ENCODE data around the gene PUS10.

DNA sequence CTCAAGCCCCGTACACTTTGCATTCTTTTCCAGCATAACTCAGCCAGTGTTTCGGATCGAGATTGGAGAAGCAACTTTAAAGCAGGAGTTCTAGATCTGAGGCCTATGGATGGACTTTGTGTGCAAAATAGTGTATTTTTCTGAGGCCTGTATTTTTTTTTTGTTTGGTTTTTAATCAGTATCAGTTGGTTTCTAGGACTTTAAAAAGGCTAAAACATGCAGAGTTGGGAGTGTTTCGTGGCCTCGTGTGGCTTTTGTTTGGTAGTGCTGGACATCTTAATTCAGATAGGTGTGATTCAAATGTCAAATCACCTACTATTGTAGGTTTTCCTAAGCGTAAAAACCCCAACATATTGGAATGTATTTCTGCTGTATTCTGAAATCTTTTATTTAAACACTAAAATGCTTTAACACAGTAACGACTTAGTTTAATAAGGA, 282 bp upstream of the PUS10 start:
- TF ChIP-seq, protein P1, sequence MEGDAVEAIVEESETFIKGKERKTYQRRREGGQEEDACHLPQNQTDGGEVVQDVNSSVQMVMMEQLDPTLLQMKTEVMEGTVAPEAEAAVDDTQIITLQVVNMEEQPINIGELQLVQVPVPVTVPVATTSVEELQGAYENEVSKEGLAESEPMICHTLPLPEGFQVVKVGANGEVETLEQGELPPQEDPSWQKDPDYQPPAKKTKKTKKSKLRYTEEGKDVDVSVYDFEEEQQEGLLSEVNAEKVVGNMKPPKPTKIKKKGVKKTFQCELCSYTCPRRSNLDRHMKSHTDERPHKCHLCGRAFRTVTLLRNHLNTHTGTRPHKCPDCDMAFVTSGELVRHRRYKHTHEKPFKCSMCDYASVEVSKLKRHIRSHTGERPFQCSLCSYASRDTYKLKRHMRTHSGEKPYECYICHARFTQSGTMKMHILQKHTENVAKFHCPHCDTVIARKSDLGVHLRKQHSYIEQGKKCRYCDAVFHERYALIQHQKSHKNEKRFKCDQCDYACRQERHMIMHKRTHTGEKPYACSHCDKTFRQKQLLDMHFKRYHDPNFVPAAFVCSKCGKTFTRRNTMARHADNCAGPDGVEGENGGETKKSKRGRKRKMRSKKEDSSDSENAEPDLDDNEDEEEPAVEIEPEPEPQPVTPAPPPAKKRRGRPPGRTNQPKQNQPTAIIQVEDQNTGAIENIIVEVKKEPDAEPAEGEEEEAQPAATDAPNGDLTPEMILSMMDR (IDR thresholded peaks at IDR 0.05) = no peak
- TF ChIP-seq POLR2A (IDR thresholded peaks at IDR 0.05) = no peak

Measured in Peyer's patch (tissue), 4 donors.